ENCODE measurements around the gene TLE1.

The TLE1 gene

GRCh38 chr9:81543695-81544094, 145.7 kb downstream of the TLE1 start:
- DNase-seq (ENCODE audit: low spot score) = no peak

GRCh38 chr9:81542118-81542889, 147.0 kb downstream of the TLE1 start:
- DNase-seq (ENCODE audit: low spot score) = no peak

- DNase-seq (ENCODE audit: low spot score) = no peak
Measured at GRCh38 chr9:81540142-81540710, 149.1 kb downstream of the TLE1 start.

GRCh38 chr9:81539317-81539716, 150.0 kb downstream of the TLE1 start:
- DNase-seq (ENCODE audit: low spot score) = no peak

- no peak for DNase-seq (ENCODE audit: low spot score)
Measured at GRCh38 chr9:81538890-81539289, 150.5 kb downstream of the TLE1 start.

GRCh38 chr9:81537964-81538363, 151.4 kb downstream of the TLE1 start:
- DNase-seq (ENCODE audit: low spot score) = no peak

- DNase-seq (ENCODE audit: low spot score) = no peak
Measured at GRCh38 chr9:81536242-81537025, 152.9 kb downstream of the TLE1 start.

GRCh38 chr9:81535542-81536241, 153.7 kb downstream of the TLE1 start:
- no peak for DNase-seq (ENCODE audit: low spot score)

- DNase-seq (ENCODE audit: low spot score) = no peak
Measured at GRCh38 chr9:81534138-81534875, 155.0 kb downstream of the TLE1 start.
